Adrenal gland (tissue), 12 donors: ENCODE results near the gene NT5C2. TPM values are rescaled to one million over a fixed set of nuclear protein-coding genes. Genes with fewer than 3 reads are reported as not detected.

Experiments
- DNase-seq, 7 donors: peaks; one replicate each; pipeline ENCODE4 v3.0.0-alpha.2; 2019 to 2020
- H3K27ac ChIP-seq, 5 donors: fragments of 200-600 bp; sonication (generic) in 4 of 5; 1 replicate in 3 of 5; 2 replicates in 2 of 5; pipeline versions ENCODE4 v1.5.1 to v1.8.0; 2016 to 2020; ENCODE audit warnings: mild to moderate bottlenecking in 1 of 5
- H3K27me3 ChIP-seq: fragments of 200-600 bp; 2 replicates; pipeline ENCODE4 v1.8.0; 2021
- H3K36me3 ChIP-seq, 2 donors: fragments of 200-600 bp; replicated peaks in 1 of 2; 1 replicate in 1 of 2; 2 replicates in 1 of 2; pipeline versions ENCODE4 v1.5.1 to v1.8.0; 2018 to 2022
- H3K4me1 ChIP-seq, 2 donors: fragments of 200-600 bp; replicated peaks in 1 of 2; 1 replicate in 1 of 2; 2 replicates in 1 of 2; pipeline versions ENCODE4 v1.5.1 to v1.8.0; 2018 to 2021
- H3K4me3 ChIP-seq, 4 donors: fragments of 200-600 bp; sonication (generic) in 3 of 4; one replicate each; pipeline ENCODE4 v1.5.1; 2016 to 2018
- H3K9me3 ChIP-seq, 3 donors: fragments of 200-600 bp; sonication (generic) in 1 of 3; replicated peaks in 1 of 3; 1 replicate in 2 of 3; 2 replicates in 1 of 3; pipeline versions ENCODE4 v1.5.1 to v1.8.0; 2016 to 2021
- CTCF ChIP-seq, 6 experiments: fragments of 450-650 bp in 4 of 6; fragments of 200-600 bp in 2 of 6; sonication (generic) in 1 of 6; IDR thresholded peaks; 1 replicate in 5 of 6; 2 replicates in 1 of 6; pipeline versions ENCODE4 v1.5.1 to v1.8.0; 2016 to 2021; ENCODE audit warnings: antibody characterized with exemption in 6 of 6, mild to moderate bottlenecking in 2 of 6, moderate library complexity in 1 of 6
- POLR2A ChIP-seq, 2 donors: fragments of 450-650 bp; IDR thresholded peaks; one replicate each; pipeline ENCODE4 v1.6.1; 2017; ENCODE audit warnings: antibody characterized with exemption in 2 of 2, mild to moderate bottlenecking in 2 of 2, moderate library complexity in 1 of 2
- WGBS, 4 donors: extraction: QIAGEN DNeasy Blood & Tissue Kit in 2 of 4; methylation state at CpG; one replicate each; pipeline versions ENCODE4 v1.1.5 to v1.1.7; 2013 to 2017; 5-methylcytosine and 5-hydroxymethylcytosine counted together
- intact Hi-C, 2 donors: fragments of 100-400 bp; cut with DNase I; formaldehyde crosslinking; loops; one replicate each; pipeline versions ENCODE4 v1.14.1 to v1.15.0; 2022 to 2023
- polyA plus RNA-seq, 3 donors: library from polyadenylated mRNA; stranded (reverse); fragments of 200-250 nt in 2 of 3; fragments of 350-450 nt in 1 of 3; fragmentation: Illumina TruSeq in 1 of 3; extraction: RNeasy Lipid Tissue Mini Kit (QIAGEN cat#74804) in 1 of 3; gene quantifications; one replicate each; pipeline ENCODE4 v1.2.3, GENCODE V29; 2013 to 2014
- total RNA-seq, 9 donors: library from RNA; depleted of rRNA in 4 of 9; stranded (reverse); fragments of >200 nt in 4 of 9; fragments of 120-200 nt in 1 of 9; fragmentation: NEBNext Ultra II Directional in 1 of 9; extraction: Animal tissue kit (Norgen Biotek cat#: 25700) in 1 of 9; gene quantifications; one replicate each; pipeline versions ENCODE4 v1.1.0 to v1.2.4, GENCODE V29; 2013 to 2023
- donor health status: healthy with polysubstance abuse.
- donor health status: Bipolar disorder and iron deficiency.
- donor health status: DM: yes; HTN: yes; CAD: no.
- donor health status: DM: no; HTN: no; CAD: no.
- donor health status: DM: no; HTN: no; CAD: no.
- donor health status: DM: yes; HTN: yes; CAD: no.

Gene NT5C2
- total and polyA plus RNA-seq, 12 donors = 23.2 to 101 (median 71.1) TPM

GRCh38 chr10:103047381-103047780 is 145.7 kb downstream of the NT5C2 start:
- Histone ChIP-seq H3K36me3 (no peaks in the 10 kb centered on the region), H3K4me3 (no peak overlapping the region), H3K27me3 (no peaks in the 10 kb centered on the region), H3K9me3 (no peaks in the 10 kb centered on the region), H3K4me1 (no peaks in the 10 kb centered on the region), H3K27ac (no peak overlapping the region)
- TF ChIP-seq POLR2A (IDR thresholded peaks at IDR 0.05) (no peak), CTCF (IDR thresholded peaks at IDR 0.05) (no peak)
- WGBS, 4 donors = 94 to 97% (median 96%) methylated on average over 3 of the region's 3 CpGs
- intact Hi-C loops = no loop called here
- DNase-seq = no peak

GRCh38 chr10:103045961-103046360 is 147.1 kb downstream of the NT5C2 start:
- no peaks in the 10 kb centered on the region for H3K27me3 ChIP-seq
- H3K27ac ChIP-seq = no peak overlapping the region
- no peak for DNase-seq
- intact Hi-C loops = no loop called here
- no peak for TF ChIP-seq POLR2A (IDR thresholded peaks at IDR 0.05)
- no peak for TF ChIP-seq CTCF (IDR thresholded peaks at IDR 0.05)
- 85 to 92% (median 90%) methylated on average over 3 of the region's 3 CpGs for WGBS, 4 donors
- H3K4me3 ChIP-seq = no peak overlapping the region
- H3K4me1 ChIP-seq = peaks cover 0 to 6% of the 10 kb centered on the region in 2 donors
- H3K9me3 ChIP-seq = no peaks in the 10 kb centered on the region
- H3K36me3 ChIP-seq = no peaks in the 10 kb centered on the region

- TF ChIP-seq POLR2A (IDR thresholded peaks at IDR 0.05) (no peak), CTCF (IDR thresholded peaks at IDR 0.05) (no peak)
- 72 to 82% (median 80%) methylated on average over 8 of the region's 8 CpGs for WGBS, 4 donors
- intact Hi-C loops = no loop called here
- Histone ChIP-seq H3K9me3 (no peaks in the 10 kb centered on the region), H3K27ac (peak overlapping the region in 1 of 5 donors; percentile 6), H3K27me3 (no peaks in the 10 kb centered on the region), H3K36me3 (no peaks in the 10 kb centered on the region), H3K4me3 (no peak overlapping the region), H3K4me1 (peaks cover 0 to 6% of the 10 kb centered on the region in 2 donors)
- DNase-seq = no peak
These were observed 148.1 kb downstream of the NT5C2 start for GRCh38 chr10:103044942-103045489.

- no peak overlapping the region for H3K27ac ChIP-seq
- no peak for DNase-seq
- no peaks in the 10 kb centered on the region for H3K9me3 ChIP-seq
- peaks cover 0 to 6% of the 10 kb centered on the region in 2 donors for H3K4me1 ChIP-seq
- no peaks in the 10 kb centered on the region for H3K36me3 ChIP-seq
- no peaks in the 10 kb centered on the region for H3K27me3 ChIP-seq
- no peak overlapping the region for H3K4me3 ChIP-seq
- intact Hi-C loops = loop anchor here in 1 of 2 donors (2.0 kb wide), 1 partner anchor 14 kb away; no protein-coding TSS in a partner anchor
- TF ChIP-seq POLR2A (IDR thresholded peaks at IDR 0.05) (no peak), CTCF (IDR thresholded peaks at IDR 0.05) (no peak)
- WGBS, 4 donors = 90 to 97% (median 92%) methylated on average over 7 of the region's 7 CpGs
These were observed 150.2 kb downstream of the NT5C2 start for GRCh38 chr10:103042908-103043307.
